SK-N-MC (cell line): ENCODE measurements around the gene GALNT18.

Experiments
- EZH2 ChIP-seq: fragments of 200-600 bp; sonication (generic); IDR thresholded peaks from one replicate; pipeline ENCODE4 v1.6.1; 2017; ENCODE audit warnings: antibody characterized with exemption
- FOXP2 ChIP-seq: optimal IDR thresholded peaks from 2 replicates; pipeline ENCODE3; 2011; ENCODE audit warnings: mild to moderate bottlenecking, moderate library complexity; ENCODE audit not compliant: insufficient read depth; ENCODE audit errors: extremely low read length, control extremely low read depth
- POLR2AphosphoS5 ChIP-seq: IDR thresholded peaks from 2 replicates; pipeline ENCODE4 v1.6.1; 2012; ENCODE audit warnings: mild to moderate bottlenecking, low read depth, low read length, borderline replicate concordance

- TF ChIP-seq POLR2AphosphoS5 (no peak), EZH2 (no peak), FOXP2 (no peak)
These were observed 29.6 kb downstream of the GALNT18 start for GRCh38 chr11:11592146-11592684.
